Right ventricle myocardium inferior (tissue), 1 donor: ENCODE data around the gene RTCB. TPM values are rescaled to one million over a fixed set of nuclear protein-coding genes. Genes with fewer than 3 reads are reported as not detected.

Source experiments
- ATAC-seq: fragments of 200-7000 bp; cut with Tn5 transposase; one replicate; pipeline ENCODE4 v1.9.1; 2020; ENCODE audit warnings: mild to moderate bottlenecking, moderate library complexity
- DNase-seq: peaks from one replicate; pipeline ENCODE4 v3.0.0; 2021; ENCODE audit errors: missing footprints
- intact Hi-C: fragments of 100-400 bp; cut with DNase I; formaldehyde crosslinking; loops from one replicate; pipeline ENCODE4 v1.11.0; 2022
- long read RNA-seq: library from polyadenylated mRNA; unstranded; transcript quantifications from one replicate; pipeline ENCODE4 v2.0.0, GENCODE V29; 2021
- total RNA-seq: library from RNA; stranded (reverse); fragmentation: NEBNext Ultra II Directional; extraction: Animal tissue kit (Norgen Biotek cat#: 25700); gene quantifications from one replicate; pipeline ENCODE4 v1.2.1, GENCODE V29; 2021
- donor health status: DM: no; HTN: yes; CAD: no; lungs with severe emphysema.

The RTCB gene
- total RNA-seq, result 37.6 TPM
- long read RNA-seq, transcript RTCB-201 (12 exons, 2,027 nt), result major isoform, 56 of 58 reads
- long read RNA-seq, partial matches to known transcripts, result 1 of 58 reads
- long read RNA-seq, other reads (novel, unspliced or antisense), result 1 of 58 reads

GRCh38 chr22:32411829-32412592, at the start of gene RTCB:
Gene RTCB (minus strand): TSS chr22:32412247. CDS start chr22:32412156, 91 bp downstream.
- intact Hi-C loops, result loop anchor here (2.0 kb wide), 1 partner anchor 63 kb away; the partner anchor contains the start of gene FBXO7
- peak; percentile 94 for DNase-seq
- peak; percentile 89 for ATAC-seq

GRCh38 chr22:32457031-32457430, 45.0 kb upstream of the RTCB start:
- no peak for DNase-seq
- intact Hi-C loops, result no loop called here
- ATAC-seq, result no peak

- intact Hi-C loops, result no loop called here
- ATAC-seq, result no peak
- no peak for DNase-seq
Measured at GRCh38 chr22:32448980-32449379, 36.9 kb upstream of the RTCB start.

- no peak for DNase-seq
- no peak for ATAC-seq
- intact Hi-C loops, result no loop called here
Measured at GRCh38 chr22:32446321-32446720, 34.3 kb upstream of the RTCB start.

- no peak for ATAC-seq
- DNase-seq, result no peak
- intact Hi-C loops, result no loop called here
Measured at GRCh38 chr22:32444068-32444467, 32.0 kb upstream of the RTCB start.

- no peak for ATAC-seq
Measured at GRCh38 chr22:32430352-32430751, 18.3 kb upstream of the RTCB start.

GRCh38 chr22:32426881-32427280, 14.8 kb upstream of the RTCB start:
- ATAC-seq (no peak), DNase-seq (no peak)
- intact Hi-C loops, result no loop called here

More at GRCh38 chr22:32430352-32430751, 18.3 kb upstream of the RTCB start:
- no peak for DNase-seq
- intact Hi-C loops, result no loop called here

- intact Hi-C loops, result no loop called here
- ATAC-seq (no peak), DNase-seq (no peak)
Measured at GRCh38 chr22:32423664-32424063, 11.6 kb upstream of the RTCB start.

- ATAC-seq, result no peak
- no peak for DNase-seq
- intact Hi-C loops, result no loop called here
Measured at GRCh38 chr22:32422062-32422461, 10.0 kb upstream of the RTCB start.

GRCh38 chr22:32421484-32421883, 9.4 kb upstream of the RTCB start:
- ATAC-seq, result no peak
- intact Hi-C loops, result no loop called here
- DNase-seq, result no peak

- ATAC-seq, result no peak
- intact Hi-C loops, result no loop called here
- DNase-seq, result no peak
Measured at GRCh38 chr22:32417906-32418305, 5.9 kb upstream of the RTCB start.

GRCh38 chr22:32416556-32417085, 4.6 kb upstream of the RTCB start:
- DNase-seq, result no peak
- intact Hi-C loops, result no loop called here
- ATAC-seq, result no peak

- ATAC-seq, result no peak
- intact Hi-C loops, result no loop called here
Measured at GRCh38 chr22:32414191-32414590, 2.1 kb upstream of the RTCB start.

GRCh38 chr22:32413719-32414118, 1.7 kb upstream of the RTCB start:
- DNase-seq, result no peak
- no peak for ATAC-seq
- intact Hi-C loops, result loop anchor here (2.0 kb wide), 1 partner anchor 61 kb away; the partner anchor contains the start of gene FBXO7

More at GRCh38 chr22:32414191-32414590, 2.1 kb upstream of the RTCB start:
- no peak for DNase-seq

- intact Hi-C loops, result no loop called here
- DNase-seq (no peak), ATAC-seq (no peak)
Measured at GRCh38 chr22:32411402-32411801, 645 bp downstream of the RTCB start.

- DNase-seq (no peak), ATAC-seq (no peak)
- intact Hi-C loops, result no loop called here
Measured at GRCh38 chr22:32410459-32410858, 1.6 kb downstream of the RTCB start.

GRCh38 chr22:32409977-32410376, 2.1 kb downstream of the RTCB start:
- ATAC-seq (no peak), DNase-seq (no peak)
- intact Hi-C loops, result no loop called here

GRCh38 chr22:32407936-32408335, 4.1 kb downstream of the RTCB start:
- no peak for DNase-seq
- intact Hi-C loops, result no loop called here
- no peak for ATAC-seq

- intact Hi-C loops, result no loop called here
- no peak for ATAC-seq
- no peak for DNase-seq
Measured at GRCh38 chr22:32407312-32407711, 4.7 kb downstream of the RTCB start.

GRCh38 chr22:32404021-32404420, 8.0 kb downstream of the RTCB start:
- ATAC-seq (no peak), DNase-seq (no peak)
- intact Hi-C loops, result no loop called here
